Keratinocyte (primary cell): ENCODE data around the gene HOMER2.
"Not testable (repeated sequence)": the region's sequence is repeated elsewhere in the genome, so short reads cannot be mapped to it uniquely, and the experiment has no call there.

Experiments
- EZH2 ChIP-seq: IDR thresholded peaks from one replicate; pipeline ENCODE4 v1.6.1; 2012; ENCODE audit warnings: inconsistent platforms, mild to moderate bottlenecking, low read length, moderate library complexity
- TF ChIP-seq, protein P1 (sequence below), 3 experiments: IDR thresholded peaks in 1 of 3; conservative IDR thresholded peaks in 1 of 3; optimal IDR thresholded peaks in 1 of 3; 2 replicates in 2 of 3; 3 replicates in 1 of 3; pipeline versions ENCODE3 to v1.5.1; 2011; ENCODE audit warnings: low read length in 3 of 3, mild to moderate bottlenecking in 3 of 3, moderate library complexity in 2 of 3, control low read depth in 1 of 3, inconsistent platforms in 1 of 3; ENCODE audit not compliant: insufficient read depth in 2 of 3; ENCODE audit errors: extremely low read depth in 1 of 3

- TF ChIP-seq, protein P1, sequence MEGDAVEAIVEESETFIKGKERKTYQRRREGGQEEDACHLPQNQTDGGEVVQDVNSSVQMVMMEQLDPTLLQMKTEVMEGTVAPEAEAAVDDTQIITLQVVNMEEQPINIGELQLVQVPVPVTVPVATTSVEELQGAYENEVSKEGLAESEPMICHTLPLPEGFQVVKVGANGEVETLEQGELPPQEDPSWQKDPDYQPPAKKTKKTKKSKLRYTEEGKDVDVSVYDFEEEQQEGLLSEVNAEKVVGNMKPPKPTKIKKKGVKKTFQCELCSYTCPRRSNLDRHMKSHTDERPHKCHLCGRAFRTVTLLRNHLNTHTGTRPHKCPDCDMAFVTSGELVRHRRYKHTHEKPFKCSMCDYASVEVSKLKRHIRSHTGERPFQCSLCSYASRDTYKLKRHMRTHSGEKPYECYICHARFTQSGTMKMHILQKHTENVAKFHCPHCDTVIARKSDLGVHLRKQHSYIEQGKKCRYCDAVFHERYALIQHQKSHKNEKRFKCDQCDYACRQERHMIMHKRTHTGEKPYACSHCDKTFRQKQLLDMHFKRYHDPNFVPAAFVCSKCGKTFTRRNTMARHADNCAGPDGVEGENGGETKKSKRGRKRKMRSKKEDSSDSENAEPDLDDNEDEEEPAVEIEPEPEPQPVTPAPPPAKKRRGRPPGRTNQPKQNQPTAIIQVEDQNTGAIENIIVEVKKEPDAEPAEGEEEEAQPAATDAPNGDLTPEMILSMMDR (optimal IDR thresholded peaks at IDR 0.05 in 1 of 3, IDR thresholded peaks at IDR 0.05 in 1 of 3, conservative IDR thresholded peaks at IDR 0.05 in 1 of 3; ENCODE audit: extremely low read depth in 1 of 3, insufficient read depth in 2 of 3, low read length in 3 of 3) = not testable (repeated sequence)
- TF ChIP-seq EZH2 = not testable (repeated sequence)
These were observed 86.5 kb downstream of the HOMER2 start for GRCh38 chr15:82865981-82866380.
